Uterus (tissue), 2 donors: Measurements from ENCODE around the gene WRAP73.

Experiments used
- POLR2A ChIP-seq, 2 donors: fragments of 450-650 bp; IDR thresholded peaks; one replicate each; pipeline ENCODE4 v1.6.1; 2016; ENCODE audit warnings: antibody characterized with exemption in 2 of 2, mild to moderate bottlenecking in 1 of 2, moderate library complexity in 1 of 2
- TF ChIP-seq, protein P1 (sequence below), 4 experiments: fragments of 200-600 bp in 2 of 4; fragments of 450-650 bp in 2 of 4; sonication (generic) in 2 of 4; IDR thresholded peaks; one replicate each; pipeline ENCODE4 v1.5.1; 2016 to 2019; ENCODE audit warnings: antibody characterized with exemption in 4 of 4, mild to moderate bottlenecking in 2 of 4, moderate library complexity in 1 of 4

- TF ChIP-seq, protein P1, sequence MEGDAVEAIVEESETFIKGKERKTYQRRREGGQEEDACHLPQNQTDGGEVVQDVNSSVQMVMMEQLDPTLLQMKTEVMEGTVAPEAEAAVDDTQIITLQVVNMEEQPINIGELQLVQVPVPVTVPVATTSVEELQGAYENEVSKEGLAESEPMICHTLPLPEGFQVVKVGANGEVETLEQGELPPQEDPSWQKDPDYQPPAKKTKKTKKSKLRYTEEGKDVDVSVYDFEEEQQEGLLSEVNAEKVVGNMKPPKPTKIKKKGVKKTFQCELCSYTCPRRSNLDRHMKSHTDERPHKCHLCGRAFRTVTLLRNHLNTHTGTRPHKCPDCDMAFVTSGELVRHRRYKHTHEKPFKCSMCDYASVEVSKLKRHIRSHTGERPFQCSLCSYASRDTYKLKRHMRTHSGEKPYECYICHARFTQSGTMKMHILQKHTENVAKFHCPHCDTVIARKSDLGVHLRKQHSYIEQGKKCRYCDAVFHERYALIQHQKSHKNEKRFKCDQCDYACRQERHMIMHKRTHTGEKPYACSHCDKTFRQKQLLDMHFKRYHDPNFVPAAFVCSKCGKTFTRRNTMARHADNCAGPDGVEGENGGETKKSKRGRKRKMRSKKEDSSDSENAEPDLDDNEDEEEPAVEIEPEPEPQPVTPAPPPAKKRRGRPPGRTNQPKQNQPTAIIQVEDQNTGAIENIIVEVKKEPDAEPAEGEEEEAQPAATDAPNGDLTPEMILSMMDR (IDR thresholded peaks at IDR 0.05) = no peak
- TF ChIP-seq POLR2A (IDR thresholded peaks at IDR 0.05) = no peak
Measured at GRCh38 chr1:3626025-3626424, 23.9 kb downstream of the WRAP73 start.
